Neural cell (in vitro differentiated cells): ENCODE measurements around the gene RFX8. TPM values are rescaled to one million over a fixed set of nuclear protein-coding genes. Genes with fewer than 3 reads are reported as not detected.

Experiments
- H2AFZ ChIP-seq: fragments of 200-600, 300-800 bp; sonication (generic), shearing (Covaris generic); 2 replicates; pipeline ENCODE4 v1.6.0; 2014; ENCODE audit warnings: low read depth, mild to moderate bottlenecking, antibody characterized with exemption, low read length, moderate library complexity
- H3F3A ChIP-seq: fragments of 200-600 bp; shearing (Covaris generic); 2 replicates; pipeline ENCODE4 v1.6.1; 2016; ENCODE audit warnings: mild to moderate bottlenecking, moderate library complexity, mixed read lengths, antibody characterized with exemption, low read length; ENCODE audit not compliant: insufficient read depth, poor library complexity, severe bottlenecking
- H3K27ac ChIP-seq: fragments of 200-600, 300-800 bp; sonication (generic), shearing (Covaris generic); 2 replicates; pipeline ENCODE4 v1.5.1; 2014; ENCODE audit warnings: mild to moderate bottlenecking, low read length, moderate library complexity
- H3K27me3 ChIP-seq: fragments of 300-800, 200-600 bp; sonication (generic), shearing (Covaris generic); 2 replicates; pipeline ENCODE4 v1.6.0; 2014; ENCODE audit warnings: mild to moderate bottlenecking, low read depth, low read length, moderate library complexity; ENCODE audit not compliant: insufficient read depth
- H3K36me3 ChIP-seq: fragments of 300-800, 200-600 bp; sonication (generic), shearing (Covaris generic); 2 replicates; pipeline ENCODE4 v1.5.1; 2014; ENCODE audit warnings: mild to moderate bottlenecking, antibody characterized with exemption, low read length, moderate library complexity; ENCODE audit not compliant: insufficient read depth
- H3K4me2 ChIP-seq: fragments of 300-800, 200-600 bp; sonication (generic), shearing (Covaris generic); 2 replicates; pipeline ENCODE4 v1.6.0; 2014; ENCODE audit warnings: mild to moderate bottlenecking, low read length
- H3K4me3 ChIP-seq: fragments of 300-800, 200-600 bp; sonication (generic), shearing (Covaris generic); 2 replicates; pipeline ENCODE4 v1.5.1; 2014; ENCODE audit warnings: mild to moderate bottlenecking, low read length, moderate library complexity
- H3K79me2 ChIP-seq: fragments of 200-600 bp; shearing (Covaris generic); replicated peaks from 2 replicates; pipeline ENCODE4 v1.6.0; 2014; ENCODE audit warnings: mild to moderate bottlenecking, low read length, moderate library complexity; ENCODE audit not compliant: insufficient read depth
- H3K9ac ChIP-seq: fragments of 300-800, 200-600 bp; sonication (generic), shearing (Covaris generic); 2 replicates; pipeline ENCODE4 v1.6.1; 2016; ENCODE audit warnings: mild to moderate bottlenecking, low read length, mixed read lengths
- H3K9me2 ChIP-seq: fragments of 200-600 bp; shearing (Covaris generic); 2 replicates; pipeline ENCODE4 v1.6.1; 2016; ENCODE audit warnings: mild to moderate bottlenecking, low read length, mixed read lengths; ENCODE audit not compliant: insufficient read depth
- H3K9me3 ChIP-seq: fragments of 200-600, 300-800 bp; sonication (generic), shearing (Covaris generic); 2 replicates; pipeline ENCODE4 v1.6.1; 2016; ENCODE audit warnings: mild to moderate bottlenecking, mixed run types, low read length, moderate library complexity, mixed read lengths
- H4K20me1 ChIP-seq: fragments of 200-600 bp; shearing (Covaris generic); 2 replicates; pipeline ENCODE4 v1.6.1; 2016; ENCODE audit warnings: mild to moderate bottlenecking, mixed run types; ENCODE audit not compliant: insufficient read depth
- CTCF ChIP-seq: fragments of 450-650 bp; IDR thresholded peaks from 2 replicates; pipeline ENCODE4 v1.5.1; 2014; ENCODE audit warnings: antibody characterized with exemption, mild to moderate bottlenecking, moderate library complexity; ENCODE audit not compliant: poor library complexity, severe bottlenecking
- EP300 ChIP-seq: fragments of 450-650 bp; conservative IDR thresholded peaks from 2 replicates; pipeline ENCODE4 v1.6.1; 2014; ENCODE audit warnings: antibody characterized with exemption, mild to moderate bottlenecking, moderate library complexity; ENCODE audit not compliant: poor library complexity, severe bottlenecking
- EZH2 ChIP-seq: fragments of 200-600, 300-800 bp; shearing (Covaris generic), sonication (generic); IDR thresholded peaks from 2 replicates; pipeline ENCODE4 v1.6.1; 2014; ENCODE audit warnings: antibody characterized with exemption, low read length, borderline replicate concordance, mild to moderate bottlenecking; ENCODE audit not compliant: insufficient read depth, poor library complexity, severe bottlenecking
- MXI1 ChIP-seq: fragments of 450-650 bp; conservative IDR thresholded peaks from 2 replicates; pipeline ENCODE4 v1.6.1; 2014; ENCODE audit warnings: antibody characterized with exemption, mild to moderate bottlenecking; ENCODE audit not compliant: poor library complexity, severe bottlenecking
- POLR2AphosphoS5 ChIP-seq: IDR thresholded peaks from 2 replicates; pipeline ENCODE4 v1.6.1; 2012
- RAD21 ChIP-seq: fragments of 450-650 bp; conservative IDR thresholded peaks from 2 replicates; pipeline ENCODE4 v1.6.1; 2014; ENCODE audit warnings: antibody characterized with exemption, mild to moderate bottlenecking, moderate library complexity
- REST ChIP-seq: IDR thresholded peaks from 2 replicates; pipeline ENCODE4 v1.6.1; 2012; ENCODE audit warnings: borderline replicate concordance
- SMC3 ChIP-seq: fragments of 450-650 bp; conservative IDR thresholded peaks from 2 replicates; pipeline ENCODE4 v1.6.1; 2014; ENCODE audit warnings: antibody characterized with exemption, mild to moderate bottlenecking, moderate library complexity; ENCODE audit not compliant: poor library complexity
- TAF1 ChIP-seq: IDR thresholded peaks from 2 replicates; pipeline ENCODE4 v1.6.1; 2012; ENCODE audit warnings: low read depth
- polyA plus RNA-seq: library from polyadenylated mRNA; depleted of rRNA; stranded (reverse); fragments of >200 nt; gene quantifications from 2 replicates; pipeline ENCODE4 v1.2.3, GENCODE V29; 2014

RFX8 gene
- polyA plus RNA-seq, 1 donor from 2014 or later, result not detected

GRCh38 chr2:101359410-101359954, 115.4 kb downstream of the RFX8 start:
- H3K4me3 ChIP-seq, result no peak overlapping the region
- no peak overlapping the region for H2AFZ ChIP-seq
- H3K27me3 ChIP-seq, result no peaks in the 10 kb centered on the region
- no peaks in the 10 kb centered on the region for H3K9me3 ChIP-seq
- no peaks in the 10 kb centered on the region for H4K20me1 ChIP-seq
- H3K4me2 ChIP-seq, result no peak overlapping the region
- no peaks in the 10 kb centered on the region for H3K9me2 ChIP-seq
- no peaks in the 10 kb centered on the region for H3F3A ChIP-seq
- H3K79me2 ChIP-seq, result no peaks in the 10 kb centered on the region
- no peak overlapping the region for H3K9ac ChIP-seq
- no peak overlapping the region for H3K27ac ChIP-seq
- H3K36me3 ChIP-seq, result no peaks in the 10 kb centered on the region
- TF ChIP-seq RAD21, result no peak
- no peak for TF ChIP-seq REST
- no peak for TF ChIP-seq EZH2
- TF ChIP-seq MXI1, result no peak
- TF ChIP-seq TAF1, result no peak
- no peak for TF ChIP-seq EP300
- no peak for TF ChIP-seq CTCF
- no peak for TF ChIP-seq POLR2AphosphoS5
- no peak for TF ChIP-seq SMC3

GRCh38 chr2:101357376-101357775, 117.5 kb downstream of the RFX8 start:
- no peak overlapping the region for H3K4me3 ChIP-seq
- TF ChIP-seq EP300 (no peak), POLR2AphosphoS5 (no peak), CTCF (no peak), SMC3 (no peak)
- no peaks in the 10 kb centered on the region for H3K9me3 ChIP-seq
- no peaks in the 10 kb centered on the region for H3K27me3 ChIP-seq
- H3K79me2 ChIP-seq, result no peaks in the 10 kb centered on the region
- H3F3A ChIP-seq, result no peaks in the 10 kb centered on the region
- no peak overlapping the region for H3K4me2 ChIP-seq
- no peak overlapping the region for H2AFZ ChIP-seq
- no peak overlapping the region for H3K9ac ChIP-seq
- H3K27ac ChIP-seq, result no peak overlapping the region
- no peaks in the 10 kb centered on the region for H3K9me2 ChIP-seq
- H4K20me1 ChIP-seq, result no peaks in the 10 kb centered on the region
- no peaks in the 10 kb centered on the region for H3K36me3 ChIP-seq
